ENCODE measurements around the gene BAZ2B. TPM values are rescaled to one million over a fixed set of nuclear protein-coding genes. Genes with fewer than 3 reads are reported as not detected.
A peak's percentile ranks its signal among the peaks of the same experiment; 100 is the strongest.

Gene BAZ2B
- total RNA-seq, 1 donor from 2014 or later: 37.8 TPM

GRCh38 chr2:159612255-159612901 lies 4.0 kb downstream of the BAZ2B start:
- no peak for DNase-seq (ENCODE audit: low spot score)
- H3K4me3 Mint-ChIP-seq (ENCODE audit: unreplicated experiment): peak overlapping the region; percentile 29
- peak overlapping the region; percentile 97 for H3K27ac Mint-ChIP-seq (ENCODE audit: unreplicated experiment)
- TF ChIP-seq CTCF (IDR thresholded peaks at IDR 0.05): no peak
- H3K27me3 Mint-ChIP-seq (ENCODE audit: low read depth): no peaks in the 10 kb centered on the region
- no peaks in the 10 kb centered on the region for H3K9me3 Mint-ChIP-seq (ENCODE audit: low read depth)
- H3K36me3 Mint-ChIP-seq (ENCODE audit: low read depth): no peaks in the 10 kb centered on the region
- H3K4me1 Mint-ChIP-seq (ENCODE audit: low read depth): peaks cover 38% of the 10 kb centered on the region

GRCh38 chr2:159609811-159610549 lies 6.4 kb downstream of the BAZ2B start:
- TF ChIP-seq CTCF (IDR thresholded peaks at IDR 0.05): no peak
- Mint-ChIP-seq H3K27ac (ENCODE audit: unreplicated experiment) (no peak overlapping the region), H3K4me1 (ENCODE audit: low read depth) (peaks cover 40% of the 10 kb centered on the region), H3K27me3 (ENCODE audit: low read depth) (no peaks in the 10 kb centered on the region), H3K36me3 (ENCODE audit: low read depth) (no peaks in the 10 kb centered on the region), H3K4me3 (ENCODE audit: unreplicated experiment) (no peak overlapping the region), H3K9me3 (ENCODE audit: low read depth) (no peaks in the 10 kb centered on the region)
- DNase-seq (ENCODE audit: low spot score): no peak

- Mint-ChIP-seq H3K27ac (ENCODE audit: unreplicated experiment) (no peak overlapping the region), H3K36me3 (ENCODE audit: low read depth) (no peaks in the 10 kb centered on the region), H3K9me3 (ENCODE audit: low read depth) (no peaks in the 10 kb centered on the region), H3K4me3 (ENCODE audit: unreplicated experiment) (no peak overlapping the region), H3K4me1 (ENCODE audit: low read depth) (peaks cover 38% of the 10 kb centered on the region), H3K27me3 (ENCODE audit: low read depth) (no peaks in the 10 kb centered on the region)
- DNase-seq (ENCODE audit: low spot score): no peak
- TF ChIP-seq CTCF (IDR thresholded peaks at IDR 0.05): no peak
Measured at GRCh38 chr2:159608723-159609308, 7.5 kb downstream of the BAZ2B start.

- H3K4me1 Mint-ChIP-seq (ENCODE audit: low read depth): peaks cover 30% of the 10 kb centered on the region
- no peaks in the 10 kb centered on the region for H3K36me3 Mint-ChIP-seq (ENCODE audit: low read depth)
- no peak for DNase-seq (ENCODE audit: low spot score)
- H3K27me3 Mint-ChIP-seq (ENCODE audit: low read depth): no peaks in the 10 kb centered on the region
- no peaks in the 10 kb centered on the region for H3K9me3 Mint-ChIP-seq (ENCODE audit: low read depth)
- no peak for TF ChIP-seq CTCF (IDR thresholded peaks at IDR 0.05)
- H3K27ac Mint-ChIP-seq (ENCODE audit: unreplicated experiment): no peak overlapping the region
- H3K4me3 Mint-ChIP-seq (ENCODE audit: unreplicated experiment): no peak overlapping the region
Measured at GRCh38 chr2:159608108-159608507, 8.2 kb downstream of the BAZ2B start.

DNA sequence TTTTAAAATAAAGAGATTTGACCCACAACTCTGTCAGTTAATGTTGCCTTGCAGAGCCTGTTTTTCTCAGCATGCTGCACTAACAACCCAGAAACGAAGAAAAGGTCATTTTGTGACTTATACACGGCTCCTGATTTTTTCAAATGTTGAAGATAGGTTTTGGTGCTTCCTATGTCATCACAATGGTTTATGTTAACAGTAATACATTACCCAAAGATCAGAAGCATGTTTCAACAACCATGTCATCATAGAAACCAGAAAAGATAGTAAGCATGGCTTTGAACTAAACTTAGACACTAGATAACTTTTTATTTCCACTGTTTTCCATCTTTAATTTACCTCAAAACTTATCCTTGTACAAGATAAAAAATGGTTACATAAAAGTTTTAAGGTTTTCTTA lies 10.1 kb downstream of the BAZ2B start:
- Mint-ChIP-seq H3K36me3 (ENCODE audit: low read depth) (no peaks in the 10 kb centered on the region), H3K27ac (ENCODE audit: unreplicated experiment) (no peak overlapping the region)
- no peak for DNase-seq (ENCODE audit: low spot score)

More for the DNA sequence above, 10.1 kb downstream of the BAZ2B start:
- no peaks in the 10 kb centered on the region for H3K9me3 Mint-ChIP-seq (ENCODE audit: low read depth)
- H3K4me1 Mint-ChIP-seq (ENCODE audit: low read depth): peaks cover 18% of the 10 kb centered on the region
- TF ChIP-seq CTCF (IDR thresholded peaks at IDR 0.05): no peak
- H3K27me3 Mint-ChIP-seq (ENCODE audit: low read depth): no peaks in the 10 kb centered on the region
- H3K4me3 Mint-ChIP-seq (ENCODE audit: unreplicated experiment): no peak overlapping the region
